Gastrocnemius medialis (tissue), 4 donors: ENCODE measurements around the gene MYT1. TPM values are rescaled to one million over a fixed set of nuclear protein-coding genes. Genes with fewer than 3 reads are reported as not detected.

Source experiments
- ATAC-seq, 2 donors: fragments of 150-250 bp; one replicate each; pipeline ENCODE4 v1.9.1; 2016
- DNase-seq, 2 donors: peaks; one replicate each; pipeline ENCODE4 v3.0.0-alpha.2; 2019
- H3K27ac ChIP-seq, 4 donors: fragments of 200-600 bp; sonication (generic); 1 replicate in 1 of 4; 2 replicates in 3 of 4; pipeline ENCODE4 v1.5.1; 2016 to 2018; ENCODE audit warnings: mild to moderate bottlenecking in 2 of 4, moderate library complexity in 1 of 4
- H3K27me3 ChIP-seq, 3 donors: fragments of 200-600 bp; sonication (generic) in 2 of 3; 1 replicate in 1 of 3; 2 replicates in 2 of 3; pipeline versions ENCODE4 v1.5.1 to v1.6.0; 2016 to 2019; ENCODE audit warnings: mild to moderate bottlenecking in 1 of 3, moderate library complexity in 1 of 3
- H3K36me3 ChIP-seq, 2 donors: fragments of 200-600 bp; sonication (generic) in 1 of 2; one replicate each; pipeline ENCODE4 v1.5.1; 2017 to 2018
- H3K4me1 ChIP-seq, 2 donors: fragments of 200-600 bp; sonication (generic) in 1 of 2; one replicate each; pipeline ENCODE4 v1.5.1; 2016 to 2017; ENCODE audit warnings: mild to moderate bottlenecking in 2 of 2
- H3K4me3 ChIP-seq, 4 donors: fragments of 200-600 bp; sonication (generic) in 3 of 4; 1 replicate in 1 of 4; 2 replicates in 3 of 4; pipeline ENCODE4 v1.5.1; 2016 to 2019; ENCODE audit warnings: mild to moderate bottlenecking in 2 of 4
- H3K9me3 ChIP-seq, 3 donors: fragments of 200-600 bp; sonication (generic) in 2 of 3; 1 replicate in 1 of 3; 2 replicates in 2 of 3; pipeline ENCODE4 v1.5.1; 2016 to 2019
- POLR2A ChIP-seq, 2 donors: fragments of 450-650 bp; IDR thresholded peaks; one replicate each; pipeline ENCODE4 v1.6.1; 2017; ENCODE audit warnings: antibody characterized with exemption in 2 of 2, mild to moderate bottlenecking in 2 of 2, moderate library complexity in 2 of 2
- in situ Hi-C, 4 donors: fragments of 200-750 bp; cut with MboI; loops; one replicate each; pipeline versions ENCODE4 v1.15.0 to v1.8.0; 2017; ENCODE audit warnings: low sequenced_read_pairs in 4 of 4
- intact Hi-C: fragments of 100-400 bp; cut with DNase I; formaldehyde crosslinking; loops from one replicate; pipeline ENCODE4 v1.15.1; 2023; ENCODE audit warnings: low total_unique reads
- total RNA-seq, 4 donors: library from RNA; depleted of rRNA; stranded (reverse); fragments of >200 nt; gene quantifications; one replicate each; pipeline versions ENCODE4 v1.1.0 to v1.2.3, GENCODE V29; 2016
- TF ChIP-seq, protein P1 (sequence below), 5 experiments: fragments of 450-650 bp in 3 of 5; fragments of 200-600 bp in 2 of 5; sonication (generic) in 2 of 5; IDR thresholded peaks in 4 of 5; conservative IDR thresholded peaks in 1 of 5; 1 replicate in 4 of 5; 2 replicates in 1 of 5; pipeline ENCODE4 v1.5.1; 2016 to 2019; ENCODE audit warnings: antibody characterized with exemption in 5 of 5, mild to moderate bottlenecking in 3 of 5, moderate library complexity in 3 of 5

MYT1 gene
- total RNA-seq, 4 donors from 2014 or later, result not detected

DNA sequence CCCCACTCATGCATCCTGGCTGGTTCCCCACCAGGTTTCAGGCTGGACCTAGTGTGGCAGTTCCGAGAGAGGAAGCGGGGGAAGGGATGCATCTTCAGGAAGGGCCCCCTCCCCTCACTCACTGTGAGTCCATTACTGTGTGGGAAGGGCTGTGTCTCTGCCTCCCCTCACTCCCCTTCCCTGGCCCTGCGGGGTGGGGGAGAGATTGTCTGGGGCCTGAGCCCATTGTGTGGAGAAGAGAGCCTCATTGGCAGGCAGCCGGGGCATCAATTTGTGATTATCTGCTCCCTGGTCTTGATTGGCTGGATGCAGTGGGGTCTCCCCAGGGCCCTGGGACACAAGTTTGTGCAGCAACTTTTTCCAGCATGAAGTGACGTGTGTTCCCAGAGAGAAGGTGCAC, 4.1 kb upstream of the MYT1 start:
- intact Hi-C loops, result no loop called here
- TF ChIP-seq, protein P1, sequence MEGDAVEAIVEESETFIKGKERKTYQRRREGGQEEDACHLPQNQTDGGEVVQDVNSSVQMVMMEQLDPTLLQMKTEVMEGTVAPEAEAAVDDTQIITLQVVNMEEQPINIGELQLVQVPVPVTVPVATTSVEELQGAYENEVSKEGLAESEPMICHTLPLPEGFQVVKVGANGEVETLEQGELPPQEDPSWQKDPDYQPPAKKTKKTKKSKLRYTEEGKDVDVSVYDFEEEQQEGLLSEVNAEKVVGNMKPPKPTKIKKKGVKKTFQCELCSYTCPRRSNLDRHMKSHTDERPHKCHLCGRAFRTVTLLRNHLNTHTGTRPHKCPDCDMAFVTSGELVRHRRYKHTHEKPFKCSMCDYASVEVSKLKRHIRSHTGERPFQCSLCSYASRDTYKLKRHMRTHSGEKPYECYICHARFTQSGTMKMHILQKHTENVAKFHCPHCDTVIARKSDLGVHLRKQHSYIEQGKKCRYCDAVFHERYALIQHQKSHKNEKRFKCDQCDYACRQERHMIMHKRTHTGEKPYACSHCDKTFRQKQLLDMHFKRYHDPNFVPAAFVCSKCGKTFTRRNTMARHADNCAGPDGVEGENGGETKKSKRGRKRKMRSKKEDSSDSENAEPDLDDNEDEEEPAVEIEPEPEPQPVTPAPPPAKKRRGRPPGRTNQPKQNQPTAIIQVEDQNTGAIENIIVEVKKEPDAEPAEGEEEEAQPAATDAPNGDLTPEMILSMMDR (IDR thresholded peaks at IDR 0.05 in 4 of 5, conservative IDR thresholded peaks at IDR 0.05 in 1 of 5), result no peak
- no peak for TF ChIP-seq POLR2A (IDR thresholded peaks at IDR 0.05)
- no peak for DNase-seq
- H3K27me3 ChIP-seq, result peaks cover 52 to 71% (median 57%) of the 10 kb centered on the region in 3 donors
- ATAC-seq, result no peak
- no peak overlapping the region for H3K4me3 ChIP-seq
- no peak overlapping the region for H3K27ac ChIP-seq
- no peaks in the 10 kb centered on the region for H3K9me3 ChIP-seq
- H3K4me1 ChIP-seq, result no peaks in the 10 kb centered on the region
- H3K36me3 ChIP-seq, result no peaks in the 10 kb centered on the region
- in situ Hi-C loops, result no loop called here

DNA sequence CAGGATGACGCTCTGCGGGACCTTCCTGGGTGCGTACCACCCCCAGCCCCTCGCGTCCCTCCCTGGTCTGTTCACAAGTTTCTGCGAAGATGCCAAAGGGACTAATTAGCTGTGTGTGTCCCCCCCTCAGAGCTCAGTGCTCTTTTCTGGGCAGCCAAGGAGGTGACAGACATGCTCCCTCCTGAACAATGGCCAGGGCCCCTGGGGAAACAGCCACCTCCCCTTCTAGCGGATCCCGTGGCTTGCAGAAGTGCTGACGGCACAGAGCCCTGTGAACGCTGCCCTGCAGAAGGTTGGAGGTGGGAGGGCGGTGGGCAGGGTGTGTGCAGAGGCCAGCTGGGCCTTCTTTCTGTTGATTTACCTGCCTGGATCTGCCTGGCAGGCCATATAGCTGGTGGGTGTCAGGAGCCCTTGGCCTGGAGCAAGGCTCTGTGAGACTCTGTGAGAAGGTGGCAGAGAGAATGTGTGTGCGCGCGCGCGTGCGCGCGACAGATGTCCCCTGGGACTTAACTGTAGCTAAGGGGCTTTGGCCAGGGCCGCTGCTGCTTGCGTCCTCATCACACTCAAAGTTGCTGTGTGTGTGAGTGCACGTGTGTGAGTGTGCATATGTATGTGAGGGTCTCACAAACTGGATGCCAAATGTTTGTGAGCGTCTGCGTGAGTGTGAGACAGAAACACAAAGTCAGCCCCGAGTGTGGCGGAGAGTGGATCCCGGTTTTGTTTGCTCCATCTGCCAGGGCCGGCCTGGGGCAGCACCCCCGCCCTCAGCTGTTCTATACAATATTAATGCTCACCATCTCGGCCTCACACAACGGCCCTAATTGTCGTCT, 3.5 kb upstream of the MYT1 start:
- Histone ChIP-seq H3K4me3 (no peak overlapping the region), H3K27ac (no peak overlapping the region), H3K27me3 (peaks cover 58 to 75% (median 63%) of the 10 kb centered on the region in 3 donors), H3K36me3 (no peaks in the 10 kb centered on the region), H3K9me3 (no peaks in the 10 kb centered on the region), H3K4me1 (no peaks in the 10 kb centered on the region)
- intact Hi-C loops, result no loop called here
- TF ChIP-seq, protein P1 (IDR thresholded peaks at IDR 0.05 in 4 of 5, conservative IDR thresholded peaks at IDR 0.05 in 1 of 5), result no peak
- no peak for TF ChIP-seq POLR2A (IDR thresholded peaks at IDR 0.05)
- no peak for DNase-seq
- no peak for ATAC-seq
- in situ Hi-C loops, result no loop called here

DNA sequence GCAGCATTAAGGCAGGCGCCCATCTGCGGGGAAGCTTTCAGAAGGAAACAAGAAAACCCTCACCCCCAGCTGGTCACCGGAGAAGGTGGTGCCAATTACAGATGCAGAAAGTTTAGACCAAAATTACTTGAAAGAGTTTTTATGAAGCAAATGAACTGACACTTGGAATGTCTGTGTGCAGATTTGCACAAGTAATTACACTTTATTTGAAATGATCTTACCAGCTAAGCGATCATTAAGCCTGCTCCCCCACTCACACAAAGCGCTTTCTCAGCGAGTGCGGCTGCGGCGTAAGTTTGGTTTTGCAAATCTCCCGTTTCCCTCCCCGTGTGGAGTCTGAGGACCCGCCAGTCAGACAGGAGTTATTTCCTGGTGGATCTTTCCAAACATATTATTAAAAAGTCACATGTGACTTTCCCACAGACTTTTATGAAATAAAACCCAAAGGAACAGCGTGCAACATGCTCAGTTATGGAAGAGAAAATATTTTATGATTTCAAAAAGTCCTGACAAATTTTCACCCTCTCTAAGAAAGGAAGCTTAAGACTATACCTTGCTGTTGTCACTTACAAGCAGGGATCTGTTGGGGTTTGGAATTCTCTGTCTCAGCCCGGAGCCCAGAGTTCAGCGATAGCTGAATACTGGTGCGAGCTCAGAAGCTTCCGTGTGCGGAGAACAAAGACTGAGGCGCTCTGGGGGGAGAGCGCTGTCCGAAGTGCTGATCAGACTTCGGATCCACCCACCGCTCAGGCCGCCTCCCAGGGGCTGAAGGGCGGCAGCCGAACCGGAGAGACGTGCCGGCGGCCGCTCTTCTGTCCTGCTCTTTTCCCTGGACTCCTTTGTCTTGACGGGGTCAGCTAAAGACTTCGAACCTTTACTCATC, 2.7 kb upstream of the MYT1 start:
- ATAC-seq (no peak), DNase-seq (no peak)
- H3K36me3 ChIP-seq, result no peaks in the 10 kb centered on the region
- no peak overlapping the region for H3K4me3 ChIP-seq
- H3K4me1 ChIP-seq, result no peaks in the 10 kb centered on the region
- in situ Hi-C loops, result no loop called here
- H3K27me3 ChIP-seq, result peaks cover 67 to 79% (median 70%) of the 10 kb centered on the region in 3 donors
- no peak for TF ChIP-seq POLR2A (IDR thresholded peaks at IDR 0.05)
- intact Hi-C loops, result no loop called here
- H3K27ac ChIP-seq, result no peak overlapping the region
- no peaks in the 10 kb centered on the region for H3K9me3 ChIP-seq

DNA sequence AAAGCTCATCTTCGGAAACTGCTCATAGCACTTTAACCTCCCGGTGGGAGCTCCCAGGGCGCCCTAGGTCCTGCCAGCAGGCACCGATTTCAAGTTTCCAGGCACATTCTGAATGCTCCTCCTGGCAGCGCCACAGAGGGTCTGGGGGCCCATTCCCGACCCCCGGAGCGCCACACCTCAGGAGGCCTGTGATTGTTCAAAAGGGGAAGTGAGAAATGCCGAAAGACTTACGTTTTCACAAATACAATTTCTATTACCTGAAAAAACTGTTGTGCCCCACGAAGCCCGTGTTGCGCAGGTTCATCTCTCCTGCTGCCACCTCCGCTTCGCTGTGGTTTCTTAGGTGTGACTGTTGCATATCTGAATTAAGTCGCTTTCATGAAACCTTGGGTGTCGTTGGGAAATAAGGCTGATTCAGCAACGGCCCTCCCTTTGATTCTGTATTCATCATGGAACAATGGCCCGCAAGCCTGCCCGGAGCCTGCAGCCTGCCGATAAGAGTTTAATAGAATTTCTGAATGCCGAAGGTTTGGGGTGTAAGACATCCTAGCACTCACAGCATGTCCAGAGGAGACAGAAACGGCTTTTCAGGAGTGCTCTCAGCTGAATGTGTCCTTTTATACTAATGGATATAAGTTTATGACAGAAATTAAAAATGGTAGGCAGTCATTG, 1.9 kb upstream of the MYT1 start:
- Histone ChIP-seq H3K4me3 (no peak overlapping the region), H3K36me3 (no peaks in the 10 kb centered on the region), H3K9me3 (no peaks in the 10 kb centered on the region), H3K4me1 (no peaks in the 10 kb centered on the region), H3K27ac (no peak overlapping the region), H3K27me3 (peaks cover 75 to 83% (median 75%) of the 10 kb centered on the region in 3 donors)
- no peak for DNase-seq
- ATAC-seq, result no peak
- in situ Hi-C loops, result no loop called here
- TF ChIP-seq, protein P1 (IDR thresholded peaks at IDR 0.05 in 4 of 5, conservative IDR thresholded peaks at IDR 0.05 in 1 of 5), result no peak
- TF ChIP-seq POLR2A (IDR thresholded peaks at IDR 0.05), result no peak
- intact Hi-C loops, result no loop called here
